BE2C (cell line): ENCODE data around the gene PLK3. TPM values are rescaled to one million over a fixed set of nuclear protein-coding genes. Genes with fewer than 3 reads are reported as not detected.
"Not testable (repeated sequence)": the region's sequence is repeated elsewhere in the genome, so short reads cannot be mapped to it uniquely, and the experiment has no call there.

ENCODE experiments used
- DNase-seq: peaks from one replicate; pipeline ENCODE4 v3.0.0-alpha.2; 2020
- H3K27me3 ChIP-seq: fragments of 250-450 bp; sonication (Bioruptor Pico); 2 replicates; pipeline ENCODE4 v1.5.1; 2020; ENCODE audit warnings: mild to moderate bottlenecking
- H3K36me3 ChIP-seq: fragments of 250-450 bp; sonication (Bioruptor Pico); 2 replicates; pipeline ENCODE4 v1.5.1; 2020; ENCODE audit warnings: mild to moderate bottlenecking
- H3K4me1 ChIP-seq: fragments of 250-450 bp; sonication (Bioruptor Pico); 2 replicates; pipeline ENCODE4 v1.5.1; 2020
- H3K4me3 ChIP-seq: 2 replicates; pipeline ENCODE4 v1.5.1; 2011; ENCODE audit warnings: low read depth, low read length
- H3K9me3 ChIP-seq: fragments of 250-450 bp; sonication (Bioruptor Pico); 2 replicates; pipeline ENCODE4 v1.5.1; 2020
- CTCF ChIP-seq: IDR thresholded peaks from 2 replicates; pipeline ENCODE4 v1.5.1; 2012; ENCODE audit warnings: mild to moderate bottlenecking, low read depth, low read length
- polyA plus RNA-seq: library from polyadenylated mRNA; unstranded; fragments of >200 nt; gene quantifications from one replicate; pipeline ENCODE4 v1.2.1, GENCODE V29; 2012; ENCODE audit warnings: low read depth, missing spikeins; ENCODE audit not compliant: insufficient read length, insufficient read depth

PLK3 gene
- polyA plus RNA-seq, result 24.5 TPM

GRCh38 chr1:44799770-44800584 lies at the start of gene PLK3:
Gene PLK3, plus strand, starts transcription at chr1:44800377. Its CDS starts 87 bp downstream, at chr1:44800464.
- H3K27me3 ChIP-seq, result no peaks in the 10 kb centered on the region
- peak within 1 kb of the TSS; percentile 65 for H3K4me3 ChIP-seq
- peaks cover 5% of the 10 kb centered on the region for H3K4me1 ChIP-seq
- no peaks in the 10 kb centered on the region for H3K36me3 ChIP-seq
- DNase-seq, result peak; percentile 94
- H3K9me3 ChIP-seq, result no peaks in the 10 kb centered on the region
- TF ChIP-seq CTCF, result peak; percentile 61

- Histone ChIP-seq H3K36me3 (peaks cover 40% of the 10 kb centered on the region), H3K4me1 (no peaks in the 10 kb centered on the region)
Observed at GRCh38 chr1:44757420-44757819, 42.8 kb upstream of the PLK3 start.

GRCh38 chr1:44759077-44759476 lies 41.1 kb upstream of the PLK3 start:
- H3K36me3 ChIP-seq, result peaks cover 37% of the 10 kb centered on the region
- no peaks in the 10 kb centered on the region for H3K27me3 ChIP-seq
- no peak overlapping the region for H3K4me3 ChIP-seq
- H3K4me1 ChIP-seq, result no peaks in the 10 kb centered on the region
- no peaks in the 10 kb centered on the region for H3K9me3 ChIP-seq
- TF ChIP-seq CTCF, result no peak
- DNase-seq, result no peak

More at GRCh38 chr1:44757420-44757819, 42.8 kb upstream of the PLK3 start:
- Histone ChIP-seq H3K4me3 (no peak overlapping the region), H3K9me3 (no peaks in the 10 kb centered on the region), H3K27me3 (no peaks in the 10 kb centered on the region)
- TF ChIP-seq CTCF, result no peak
- DNase-seq, result no peak

- Histone ChIP-seq H3K4me1 (no peaks in the 10 kb centered on the region), H3K36me3 (peaks cover 27% of the 10 kb centered on the region), H3K4me3 (no peak overlapping the region), H3K9me3 (no peaks in the 10 kb centered on the region), H3K27me3 (no peaks in the 10 kb centered on the region)
- DNase-seq, result no peak
- no peak for TF ChIP-seq CTCF
Observed at GRCh38 chr1:44760876-44761275, 39.3 kb upstream of the PLK3 start.

- not testable (repeated sequence) for H3K4me1 ChIP-seq, DNase-seq, H3K9me3 ChIP-seq, H3K27me3 ChIP-seq, H3K4me3 ChIP-seq
- H3K36me3 ChIP-seq, result peaks cover 12% of the 10 kb centered on the region
Observed at GRCh38 chr1:44766421-44766820, 33.8 kb upstream of the PLK3 start.

- Histone ChIP-seq H3K4me1 (no peaks in the 10 kb centered on the region), H3K27me3 (no peaks in the 10 kb centered on the region), H3K4me3 (peak within 1 kb of the TSS; percentile 89), H3K36me3 (peaks cover 44% of the 10 kb centered on the region), H3K9me3 (no peaks in the 10 kb centered on the region)
- TF ChIP-seq CTCF, result no peak
- peak; percentile 85 for DNase-seq
Observed at GRCh38 chr1:44775078-44775929, 24.9 kb upstream of the PLK3 start, which contains the start of gene RPS8. Gene RPS8, plus strand, starts transcription at chr1:44775540. Its CDS starts 57 bp downstream, at chr1:44775597.
